CD4-positive, alpha-beta T cell treated with Interleukin-10 for 1 hour (primary cell): ENCODE results near the gene SH3PXD2A.
"Not testable (repeated sequence)": the region's sequence is repeated elsewhere in the genome, so short reads cannot be mapped to it uniquely, and the experiment has no call there.

ENCODE experiments used
- DNase-seq: peaks from one replicate; pipeline ENCODE4 v3.0.0-alpha.2; 2020

Gene SH3PXD2A

DNA sequence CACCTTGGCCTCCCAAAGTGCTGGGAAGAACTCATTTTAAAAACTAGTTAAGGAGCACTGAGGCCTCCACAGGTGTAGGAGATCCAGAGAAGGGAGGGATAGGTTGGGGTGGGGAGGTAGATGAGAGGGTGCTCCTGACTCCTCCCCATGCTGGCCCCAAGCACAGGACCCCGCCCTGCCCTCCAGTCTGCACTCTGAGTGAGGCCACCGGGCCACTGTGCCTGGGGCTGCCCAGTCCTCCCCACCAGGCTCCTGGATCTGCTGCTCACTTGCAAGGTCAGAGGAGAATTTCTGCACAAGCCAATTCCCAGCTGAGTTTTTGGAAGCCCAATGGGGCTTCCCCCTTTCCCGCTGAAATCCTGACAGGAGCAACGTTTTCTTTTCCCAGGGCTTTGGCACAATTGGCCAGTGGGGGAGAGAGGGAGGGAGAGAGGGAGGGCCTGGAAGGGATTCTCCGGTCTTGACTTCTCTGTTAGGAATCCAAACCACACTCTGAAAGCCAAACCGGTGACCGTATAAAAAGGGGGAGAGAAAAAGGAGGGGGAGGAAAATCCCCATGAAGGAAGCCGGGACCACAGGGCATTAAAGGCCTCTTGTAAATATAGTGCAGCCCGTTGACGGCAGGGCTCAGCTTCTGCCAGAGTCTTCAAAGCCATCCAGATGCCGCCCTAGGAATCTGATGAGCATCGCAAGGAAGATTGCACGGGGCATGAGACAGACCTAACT is 116.2 kb downstream of the SH3PXD2A start:
- DNase-seq = no peak

DNA sequence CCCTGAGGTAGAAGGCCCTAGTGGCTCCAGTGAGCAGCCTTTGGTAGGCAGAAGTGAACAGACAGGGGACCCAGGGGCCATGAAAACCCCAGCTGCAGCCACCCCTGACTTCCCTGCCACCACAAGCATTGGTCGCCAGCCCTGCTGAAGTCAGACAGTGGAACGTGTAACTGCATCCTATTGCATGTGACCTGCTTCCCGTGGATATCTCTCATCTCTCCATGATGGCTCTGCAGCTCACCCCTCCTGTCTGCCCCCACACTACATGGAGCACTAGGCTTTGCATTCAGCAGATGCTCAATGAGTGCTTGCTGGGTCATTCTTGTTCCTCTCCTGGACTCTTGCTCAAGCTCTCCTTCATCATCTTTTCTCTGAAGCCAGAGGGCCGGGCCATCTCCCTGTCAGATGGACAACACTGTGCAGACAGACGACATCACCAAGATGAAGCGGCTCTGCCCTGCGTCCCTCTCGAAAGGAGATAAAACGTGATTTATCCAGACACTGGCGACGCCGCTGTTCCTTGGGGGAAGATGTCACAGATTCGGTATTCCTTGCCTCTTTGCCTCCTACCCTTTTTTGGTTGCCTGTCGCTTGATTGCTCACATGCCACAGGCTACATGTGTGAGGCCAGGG is 117.5 kb downstream of the SH3PXD2A start:
- no peak for DNase-seq

DNA sequence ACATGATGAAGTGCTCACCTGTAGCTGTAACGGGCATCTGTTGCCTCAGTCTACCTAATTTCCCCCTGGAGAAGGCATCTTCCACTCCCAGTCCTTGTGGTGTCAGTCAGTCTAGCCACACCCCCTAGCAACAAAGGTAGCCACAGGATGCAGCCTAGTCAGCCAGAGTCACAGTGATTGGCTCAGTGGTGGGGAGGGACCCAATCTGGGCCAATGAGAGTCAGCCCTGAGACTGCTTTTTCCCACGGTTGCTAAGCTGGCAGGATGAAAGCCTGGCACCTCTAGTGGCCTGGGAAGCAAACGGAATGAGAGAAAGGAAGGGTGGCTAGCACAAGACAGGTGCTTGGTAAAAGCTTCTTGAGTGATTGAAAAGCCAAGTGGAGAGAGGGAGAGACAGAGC is 118.6 kb downstream of the SH3PXD2A start:
- DNase-seq = no peak

DNA sequence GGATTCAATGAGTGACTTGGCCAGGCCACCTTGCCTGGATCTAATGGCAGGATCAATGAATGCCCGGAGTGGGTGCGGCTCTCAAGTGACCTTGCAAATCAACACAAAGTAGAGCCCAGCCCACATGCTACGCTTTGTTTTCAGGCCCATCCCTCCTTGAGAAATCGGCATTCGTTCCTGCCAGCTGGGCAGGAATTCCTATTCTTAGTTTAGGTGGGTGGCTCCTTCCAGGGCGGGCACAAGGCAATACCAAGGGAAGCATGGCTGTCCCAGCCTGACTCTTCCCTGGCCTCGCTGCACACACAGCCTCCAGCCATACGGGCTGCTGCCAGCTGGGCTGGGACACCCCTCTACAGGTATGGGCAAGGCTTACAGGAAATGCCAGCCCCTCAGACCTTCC is 119.3 kb downstream of the SH3PXD2A start:
- no peak for DNase-seq

DNA sequence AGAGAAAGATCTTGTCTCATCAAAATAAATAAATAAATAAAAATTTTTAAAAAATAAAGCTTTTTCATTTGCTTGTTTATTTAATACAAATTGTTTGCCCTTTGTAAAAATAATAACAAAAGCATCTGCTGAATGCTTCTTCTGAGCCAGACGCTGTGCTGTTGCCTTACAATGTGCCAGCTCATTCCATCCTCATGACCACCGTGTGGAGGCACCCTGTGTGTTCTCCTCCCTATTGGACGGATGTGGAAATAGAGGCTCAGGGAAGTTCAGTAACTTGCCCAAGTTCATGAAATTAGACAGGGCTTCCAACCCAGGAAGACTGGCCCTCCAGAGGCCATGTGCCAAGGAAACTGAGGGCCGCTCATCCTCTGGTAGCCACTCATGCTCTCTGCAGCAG is 120.6 kb downstream of the SH3PXD2A start:
- DNase-seq = no peak

DNA sequence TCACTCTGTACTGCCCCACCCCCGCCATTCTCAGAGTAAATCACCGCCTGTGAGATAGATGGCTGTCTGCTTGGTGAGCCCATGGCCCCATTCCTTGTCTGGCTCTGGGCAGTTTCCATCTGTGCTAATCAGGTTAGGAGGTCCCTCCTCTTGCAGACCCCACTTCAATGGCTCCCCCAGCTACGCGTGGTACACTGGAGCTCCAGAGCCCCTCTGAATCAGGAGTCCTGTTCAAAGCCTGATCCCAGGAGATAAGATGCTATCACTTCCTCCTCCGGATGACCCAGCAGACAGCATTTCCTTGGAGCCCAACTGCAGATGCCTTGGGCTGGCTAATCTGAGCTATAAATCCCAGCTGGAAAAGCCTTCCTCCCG is 122.3 kb downstream of the SH3PXD2A start:
- DNase-seq = no peak

DNA sequence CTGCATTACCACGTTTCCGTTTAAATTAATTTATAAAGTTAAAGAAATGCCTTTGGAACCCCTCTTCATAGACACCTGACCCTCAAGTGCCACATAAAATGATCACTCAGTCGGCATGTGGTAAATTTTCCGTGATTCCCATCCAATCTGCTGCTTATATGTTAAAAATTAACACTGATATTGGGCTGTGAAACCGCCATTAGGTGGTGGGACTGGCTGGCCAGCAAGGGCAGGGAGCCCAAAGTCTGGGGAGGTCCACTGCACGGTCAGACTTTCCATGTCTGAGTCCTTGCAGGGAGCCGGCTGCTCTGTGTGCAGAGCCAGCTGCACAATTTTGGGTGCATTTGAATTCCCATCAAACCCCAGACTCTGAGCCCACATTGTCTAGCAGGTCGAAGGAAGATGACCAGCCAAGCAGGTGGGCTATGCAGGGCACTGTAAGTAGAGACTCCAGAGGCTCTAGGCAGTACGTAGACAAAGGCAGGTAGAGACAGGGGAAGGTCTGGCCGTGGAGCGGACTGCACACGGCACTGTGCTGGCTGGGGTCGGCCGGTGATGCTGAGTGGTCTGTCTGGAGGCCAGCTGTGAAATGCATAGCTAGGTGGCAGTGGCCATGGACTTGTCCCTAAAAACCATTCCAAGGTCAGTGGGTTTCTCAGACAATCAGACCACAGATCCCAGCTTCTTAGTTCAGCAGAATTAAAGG is 122.9 kb downstream of the SH3PXD2A start:
- DNase-seq = no peak

DNA sequence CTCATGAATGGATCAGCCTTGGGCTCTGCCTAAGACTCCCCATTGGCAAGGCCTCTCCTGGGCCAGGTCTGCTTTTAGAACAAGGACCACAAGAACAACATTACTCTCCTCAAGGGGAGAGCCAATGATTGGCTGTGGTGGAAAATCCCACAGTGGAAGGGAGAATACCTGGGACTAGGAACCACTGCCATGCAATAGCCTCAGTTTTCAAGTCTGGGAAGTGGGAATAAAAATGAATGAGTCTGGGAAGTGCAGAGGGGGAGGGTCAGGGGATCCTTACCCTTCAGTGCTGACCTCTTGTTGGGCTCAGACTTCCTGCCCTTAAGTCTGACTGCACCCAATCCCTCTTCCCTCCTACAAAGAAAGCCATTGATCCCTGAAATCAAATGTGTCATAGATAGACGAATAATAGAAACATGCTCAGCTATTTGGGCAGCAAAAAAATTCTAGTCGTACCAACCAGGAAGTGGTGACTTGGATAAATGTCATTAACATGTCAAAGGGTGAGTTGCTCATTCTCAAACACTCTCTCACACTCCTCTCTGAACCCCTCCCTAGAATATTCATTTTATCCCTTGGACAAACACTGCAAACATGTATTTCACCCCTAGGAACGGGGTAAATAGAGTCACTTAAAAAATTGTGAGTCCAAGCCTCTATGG is 123.6 kb downstream of the SH3PXD2A start:
- DNase-seq = no peak

DNA sequence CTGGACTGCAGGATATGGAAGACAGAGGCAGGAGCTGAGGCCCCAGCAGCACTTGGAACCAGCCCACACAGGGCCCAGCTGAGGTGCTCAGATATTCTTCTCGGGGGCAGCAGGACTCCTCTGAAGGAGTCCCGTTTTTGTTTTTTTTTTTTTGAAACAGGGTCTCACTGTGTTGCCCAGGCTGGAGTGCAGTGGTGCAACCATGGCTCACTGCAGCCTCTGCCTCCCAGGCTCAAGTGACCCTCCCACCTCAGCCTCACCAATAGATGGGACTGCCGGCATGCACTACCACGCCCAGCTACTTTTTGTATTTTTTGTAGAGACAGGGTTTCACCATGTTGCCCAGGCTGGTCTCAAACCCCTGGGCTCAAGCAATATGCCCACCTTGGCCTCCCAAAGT is 124.3 kb downstream of the SH3PXD2A start:
- DNase-seq = not testable (repeated sequence)

DNA sequence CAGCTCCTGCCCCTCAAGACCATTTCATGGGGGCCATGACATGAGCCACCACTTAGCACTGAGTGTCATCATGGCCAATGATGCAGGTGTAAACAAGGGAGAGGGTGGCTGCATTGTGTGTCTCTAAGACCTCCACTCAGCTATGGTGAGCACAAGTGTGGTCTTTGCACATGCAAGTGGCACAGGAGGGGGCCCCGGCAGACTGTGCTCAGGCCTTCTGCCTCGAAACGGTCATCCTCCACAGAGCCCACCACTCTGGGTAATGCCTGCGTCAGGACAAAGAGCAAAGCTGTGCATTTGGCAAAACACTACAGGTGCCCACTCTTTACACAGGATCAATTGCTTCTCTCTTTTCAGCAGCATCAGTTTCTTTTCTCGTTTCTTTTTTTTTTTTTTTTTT is 125.5 kb downstream of the SH3PXD2A start:
- no peak for DNase-seq

DNA sequence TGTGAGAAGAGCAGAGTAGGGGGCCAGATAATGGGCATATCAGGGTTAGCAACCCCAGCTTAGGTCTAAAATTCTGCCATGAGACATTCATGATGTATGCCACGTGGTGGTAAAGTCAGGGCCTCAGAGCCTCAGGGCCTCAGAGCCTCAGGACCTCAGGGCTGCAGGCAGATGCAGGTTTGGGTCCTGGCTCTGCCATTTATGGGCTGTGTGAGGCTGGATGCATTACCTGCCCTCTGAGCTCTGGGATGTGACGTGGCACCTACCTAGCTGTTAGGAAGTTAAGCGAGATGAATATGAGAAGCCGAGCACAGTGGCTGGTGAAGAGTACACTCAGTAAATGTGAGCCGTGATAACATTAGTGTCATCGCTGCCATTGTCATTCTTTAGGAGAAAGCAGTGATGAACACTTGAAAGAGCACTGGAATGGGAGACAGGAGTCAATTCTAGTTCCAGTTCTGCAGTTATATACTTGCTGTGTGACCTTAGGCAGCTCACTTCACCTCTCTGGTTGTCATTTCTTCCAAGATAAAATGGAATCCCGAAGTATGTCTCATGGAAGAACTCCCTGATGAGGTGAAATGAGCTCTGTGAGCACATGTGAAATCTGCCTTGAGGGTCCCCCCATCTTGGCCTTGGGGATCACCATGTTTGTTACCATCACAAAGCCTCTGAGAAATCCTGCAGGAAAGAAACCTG is 127.2 kb downstream of the SH3PXD2A start:
- no peak for DNase-seq

DNA sequence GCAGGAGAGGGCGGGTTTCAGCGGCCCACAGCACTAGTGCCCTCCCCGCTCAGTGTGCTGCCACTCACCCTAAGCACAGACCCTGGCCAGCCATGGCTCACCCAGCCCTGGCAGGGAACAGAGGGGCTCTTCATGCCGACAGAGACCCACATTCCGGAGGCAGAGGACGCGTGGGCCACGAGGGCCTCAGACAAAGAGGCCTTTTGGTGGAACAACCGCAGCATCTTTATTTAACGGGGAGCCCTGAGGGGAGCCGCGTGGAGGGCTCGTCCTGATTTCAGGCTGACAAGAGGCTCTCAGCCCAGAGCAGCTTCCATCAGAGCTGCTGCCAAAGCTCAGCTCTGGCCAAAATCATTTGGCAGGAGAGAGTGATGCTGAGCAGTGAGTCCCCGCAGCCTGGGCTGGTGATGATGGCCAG is 127.8 kb downstream of the SH3PXD2A start:
- DNase-seq = no peak

DNA sequence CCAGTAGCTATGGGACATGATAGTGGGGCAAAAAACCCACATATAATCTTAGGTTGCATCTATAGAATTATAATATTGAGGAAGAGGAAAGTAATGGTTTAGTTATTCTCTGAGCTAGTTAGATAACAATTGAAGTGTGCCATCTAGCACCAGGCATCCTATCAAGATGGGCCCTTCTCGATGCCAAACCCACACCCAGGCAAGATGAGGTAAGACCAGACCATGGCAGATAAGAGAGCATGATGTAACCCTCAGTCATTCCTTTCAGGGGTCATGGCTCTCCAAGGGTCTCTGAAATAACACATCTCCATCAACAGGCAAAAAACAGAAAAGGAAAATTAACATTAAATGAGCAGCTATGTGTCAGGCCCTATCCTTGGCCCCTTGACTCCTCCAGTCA is 128.7 kb downstream of the SH3PXD2A start:
- DNase-seq = no peak

DNA sequence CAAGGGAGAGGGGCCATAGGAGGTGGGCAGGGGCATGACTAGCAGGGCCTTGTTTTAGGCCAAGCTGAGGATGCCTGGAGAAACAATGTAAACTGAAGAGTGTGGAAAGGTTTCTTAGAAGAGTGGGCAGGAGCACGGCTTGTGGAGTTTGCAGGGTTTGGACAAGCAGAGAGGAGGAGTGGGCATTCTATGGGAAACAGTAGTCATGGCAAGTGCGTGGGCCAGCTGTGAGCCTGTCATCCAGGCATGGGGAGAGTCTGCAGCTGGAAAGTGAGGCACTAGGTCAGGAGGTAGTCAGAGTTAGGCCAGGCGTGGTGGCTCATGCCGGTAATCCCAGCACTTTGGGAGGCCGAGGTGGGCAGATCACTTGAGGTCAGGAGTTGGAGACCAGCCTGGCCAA is 130.1 kb downstream of the SH3PXD2A start:
- no peak for DNase-seq

DNA sequence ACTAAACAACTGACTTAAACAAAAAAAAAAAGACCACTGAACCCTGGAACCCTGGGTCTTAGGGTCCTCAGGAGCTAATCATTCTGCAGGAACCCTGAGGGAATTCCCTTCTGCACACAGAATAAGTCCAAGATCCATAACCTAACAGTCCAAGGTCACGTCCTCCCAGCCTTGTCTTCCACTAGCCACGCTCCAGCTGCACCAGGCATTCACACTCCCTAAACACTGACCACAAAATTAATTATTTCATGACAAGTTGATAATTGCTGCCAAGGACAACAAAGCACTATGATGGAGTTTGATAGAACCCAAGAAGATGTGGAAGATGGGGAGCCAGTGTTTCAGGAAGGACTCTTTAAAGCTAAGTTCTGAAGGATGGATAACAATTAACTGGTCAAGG is 130.6 kb downstream of the SH3PXD2A start:
- DNase-seq = no peak

DNA sequence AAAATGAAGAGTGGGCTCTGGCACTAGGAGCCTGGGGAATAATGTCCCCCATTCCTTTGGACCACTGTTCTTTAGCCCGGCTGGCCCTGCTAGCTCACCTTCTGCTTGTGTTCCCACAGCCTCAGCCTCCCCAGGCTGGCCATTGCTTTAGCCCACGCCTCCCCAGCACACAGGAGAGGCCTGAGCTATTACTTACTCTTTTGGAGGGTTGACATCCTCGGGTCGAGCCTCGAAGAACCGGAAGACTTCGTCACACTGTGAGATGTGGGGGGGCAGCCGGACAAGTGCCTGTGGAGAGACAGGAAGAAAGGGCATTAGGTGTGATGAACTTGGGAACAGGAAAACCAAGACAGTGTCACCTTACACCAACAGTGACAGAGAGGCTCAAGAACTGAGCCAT is 131.3 kb downstream of the SH3PXD2A start:
- no peak for DNase-seq

DNA sequence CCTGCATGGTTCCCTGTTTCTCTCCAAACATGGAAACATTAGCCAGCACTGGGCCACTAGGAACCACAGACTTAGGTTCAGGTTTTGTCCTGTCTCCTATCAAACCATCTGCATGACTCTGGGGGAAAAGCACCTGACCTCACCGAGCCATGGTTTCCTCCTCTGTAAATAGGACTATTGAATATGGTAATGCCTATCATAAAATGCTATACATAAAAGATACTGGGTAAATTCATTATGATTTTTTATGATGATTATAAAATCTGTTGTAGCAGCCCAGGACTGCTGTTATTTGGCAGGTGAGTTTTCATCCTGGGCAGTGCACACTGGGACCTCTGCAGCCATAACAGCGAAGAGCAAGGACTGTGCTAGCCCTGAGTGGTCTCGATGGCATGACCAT is 131.8 kb downstream of the SH3PXD2A start:
- no peak for DNase-seq

DNA sequence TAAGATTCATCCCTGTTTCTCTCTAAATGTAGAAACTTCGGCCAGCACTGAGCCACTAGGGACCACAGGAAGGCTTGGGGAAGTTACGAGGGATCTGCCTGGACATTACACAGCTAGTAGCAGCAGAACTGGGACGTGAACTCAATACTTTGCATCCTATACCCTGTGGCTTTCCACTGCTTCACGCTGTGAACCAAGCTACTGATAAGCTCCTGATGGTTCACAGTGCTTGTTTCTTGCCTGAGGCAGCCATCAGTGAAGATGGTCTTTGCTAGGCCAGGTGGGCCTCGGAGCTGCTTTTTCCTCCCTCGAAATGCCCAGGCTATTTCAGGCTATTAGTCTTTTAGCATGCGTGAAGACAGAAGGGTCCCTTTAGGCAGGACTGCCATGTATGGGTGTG is 132.7 kb downstream of the SH3PXD2A start:
- DNase-seq = no peak

DNA sequence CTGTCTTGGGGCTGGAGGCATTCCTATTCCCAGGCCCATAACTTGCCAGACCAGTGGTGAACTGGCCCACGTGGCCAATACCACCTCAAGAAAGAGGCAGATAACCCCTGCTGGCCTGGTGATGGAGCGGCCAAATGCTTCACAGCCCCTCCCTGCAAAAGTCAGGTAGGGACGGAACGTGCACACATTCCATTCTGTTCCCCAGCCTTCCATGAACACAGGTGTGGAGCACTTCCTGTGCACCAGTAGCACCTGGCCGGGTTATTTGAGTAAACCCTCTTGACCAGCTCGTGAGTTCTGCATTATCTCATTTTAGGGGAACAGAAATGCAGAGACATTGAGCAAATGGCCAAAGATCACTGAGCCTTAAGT is 134.4 kb downstream of the SH3PXD2A start:
- no peak for DNase-seq

DNA sequence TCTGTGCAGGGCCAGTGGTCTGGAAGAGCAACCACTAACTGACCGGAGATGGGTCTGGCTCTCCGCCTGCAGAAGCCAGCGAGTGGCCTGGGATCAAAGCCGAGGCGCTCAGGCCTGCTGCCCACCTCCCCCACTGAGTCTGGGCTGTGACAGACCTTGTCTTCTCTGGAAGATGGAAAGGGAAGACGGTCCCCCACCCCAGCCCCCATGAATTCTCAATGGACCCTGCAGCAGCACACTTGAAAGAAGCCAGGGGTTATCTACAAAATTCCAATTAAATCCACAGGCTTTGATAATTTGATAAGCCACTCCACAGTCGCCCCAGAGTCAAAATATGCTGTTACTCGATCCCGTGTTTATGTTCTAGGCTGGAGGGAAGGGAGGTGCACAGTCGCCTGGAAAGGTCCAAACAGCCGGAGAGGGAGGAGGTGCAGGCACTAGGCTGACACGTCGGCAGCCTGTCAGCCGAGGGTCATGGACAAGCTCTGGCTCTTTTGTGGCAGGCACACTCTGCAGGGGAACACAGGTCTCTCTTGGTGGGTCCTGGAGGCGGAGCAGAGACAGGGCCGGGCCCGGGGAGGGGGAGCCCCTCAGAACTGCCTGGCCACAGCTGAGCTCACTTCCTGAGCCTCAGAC is 134.9 kb downstream of the SH3PXD2A start:
- no peak for DNase-seq

DNA sequence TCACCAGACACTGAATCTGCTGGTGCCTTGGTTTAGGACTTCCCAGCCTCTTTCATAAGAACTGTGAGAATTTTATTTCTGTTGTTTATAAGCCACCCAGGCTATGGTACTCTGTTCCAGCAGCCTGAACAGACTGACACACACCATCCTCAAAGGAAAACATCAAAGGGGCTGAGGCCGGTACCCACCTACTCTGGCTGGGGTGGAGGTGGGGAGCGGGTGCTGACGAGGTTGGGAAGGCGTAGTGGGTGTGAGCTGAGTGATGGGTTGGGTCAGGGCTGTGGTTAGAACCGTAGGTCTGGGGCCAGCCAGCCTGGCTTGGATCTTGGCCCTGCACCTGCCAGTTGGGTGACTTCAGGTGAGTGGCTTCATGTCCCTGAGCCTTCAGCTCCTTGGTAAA is 136.3 kb downstream of the SH3PXD2A start:
- no peak for DNase-seq

DNA sequence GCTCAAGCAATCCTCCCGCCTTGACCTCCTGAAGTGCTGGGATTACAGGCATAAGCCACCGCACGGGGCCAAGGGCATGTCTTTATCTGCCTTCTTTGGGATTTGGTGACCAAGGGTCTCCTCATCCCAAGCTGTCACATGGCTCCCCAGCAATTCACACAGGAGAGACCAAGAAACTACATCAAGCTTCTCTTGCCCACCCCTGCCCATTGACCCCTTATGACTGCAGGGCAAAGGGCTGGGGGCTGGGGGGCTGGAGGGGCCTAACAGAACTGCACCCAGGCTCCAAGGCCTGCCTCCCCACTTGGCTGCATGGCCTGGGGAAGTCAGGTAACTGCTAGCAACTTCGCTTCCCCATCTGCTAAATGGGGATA is 137.1 kb downstream of the SH3PXD2A start:
- DNase-seq = no peak
